CD4-positive, alpha-beta T cell treated with Interleukin-2 at 100 ng/mL for 4 hours (primary cell): ENCODE data around the gene CYB561D2.
A peak's percentile ranks its signal among the peaks of the same experiment; 100 is the strongest.

Source experiments
- DNase-seq: peaks from one replicate; pipeline ENCODE4 v3.0.0-alpha.2; 2020; ENCODE audit warnings: low spot score

CYB561D2 gene

DNA sequence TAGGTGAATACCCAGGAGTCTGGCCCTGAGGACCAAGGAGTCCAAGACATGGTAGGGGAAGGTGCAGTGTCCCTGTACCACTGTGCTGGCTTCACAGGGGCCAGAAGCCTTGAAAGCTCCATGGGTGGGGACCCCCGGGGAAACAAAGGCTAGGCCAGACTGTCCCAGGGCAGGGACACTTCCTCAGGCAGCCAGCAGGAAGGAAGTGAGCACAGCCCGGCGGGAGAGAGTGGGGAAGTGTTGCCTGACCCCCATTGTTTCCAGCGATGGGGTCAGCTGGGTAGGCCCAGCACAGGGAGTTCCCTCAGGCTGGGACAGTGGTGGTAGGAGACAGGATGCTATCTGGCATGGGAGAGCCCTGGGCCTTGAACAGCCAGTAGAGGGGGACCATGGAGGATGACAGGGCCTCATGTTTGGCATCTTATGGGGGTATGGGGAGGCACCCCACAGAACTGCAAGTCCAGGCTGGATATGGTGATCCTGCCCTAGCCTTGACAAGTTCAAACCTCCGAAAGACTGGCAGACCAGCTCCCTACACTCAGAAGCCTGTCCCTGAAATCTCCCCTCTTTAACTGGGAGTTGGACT lies 27.0 kb upstream of the CYB561D2 start:
- no peak for DNase-seq

DNA sequence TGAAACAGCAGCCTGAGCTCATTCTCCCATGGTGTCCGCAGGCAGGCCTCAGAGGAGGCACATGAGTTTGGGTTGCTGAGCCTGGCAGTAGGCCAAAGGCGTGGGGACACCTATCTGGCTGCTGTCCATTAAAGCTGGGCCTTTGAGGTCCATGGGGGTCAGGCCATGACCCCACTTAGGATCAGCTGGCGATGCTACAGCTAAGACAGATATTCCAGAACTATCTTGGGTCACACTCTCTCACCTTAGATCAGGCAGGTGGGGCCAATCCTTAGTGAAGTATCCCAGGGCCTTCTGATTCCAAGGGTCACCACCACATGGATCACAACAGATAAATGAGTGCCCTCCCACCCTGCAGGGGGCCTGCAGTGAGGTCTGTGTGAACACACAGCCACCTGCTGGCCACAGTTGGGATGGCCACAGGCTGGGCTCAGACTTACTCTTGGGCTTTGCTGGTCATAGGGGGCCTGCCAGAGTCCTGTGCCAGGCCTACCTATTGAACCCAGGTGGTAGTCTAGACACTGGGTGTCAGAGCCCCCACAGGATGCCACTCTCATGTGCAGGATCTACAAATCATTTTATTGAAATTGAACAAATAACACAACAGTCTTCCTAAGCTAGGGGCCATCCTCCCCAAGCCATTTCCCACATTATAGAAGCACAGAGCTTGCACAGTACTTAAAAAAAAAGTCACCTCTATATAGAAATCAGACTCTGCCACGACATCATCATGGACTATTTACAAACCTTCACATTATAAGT lies 26.1 kb upstream of the CYB561D2 start:
- DNase-seq = peak; percentile 64

DNA sequence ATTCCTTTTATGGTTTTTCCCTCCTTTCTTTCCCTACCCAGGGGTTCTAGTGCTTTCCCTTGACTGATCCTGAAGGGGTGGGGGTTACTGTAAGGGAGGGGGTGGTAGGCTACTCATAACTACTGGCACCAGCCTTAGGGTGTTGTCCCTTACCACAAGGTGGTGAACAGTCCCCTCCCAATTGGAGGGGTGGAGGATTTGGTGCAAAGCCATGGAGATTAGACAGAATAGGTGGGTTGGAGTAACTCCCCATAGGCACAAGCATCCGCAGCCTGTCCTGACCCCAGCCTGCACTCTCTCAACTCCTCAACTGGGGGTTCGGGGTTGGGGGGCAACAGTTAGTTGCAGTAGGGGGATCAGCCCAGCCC lies 25.6 kb upstream of the CYB561D2 start:
- no peak for DNase-seq

DNA sequence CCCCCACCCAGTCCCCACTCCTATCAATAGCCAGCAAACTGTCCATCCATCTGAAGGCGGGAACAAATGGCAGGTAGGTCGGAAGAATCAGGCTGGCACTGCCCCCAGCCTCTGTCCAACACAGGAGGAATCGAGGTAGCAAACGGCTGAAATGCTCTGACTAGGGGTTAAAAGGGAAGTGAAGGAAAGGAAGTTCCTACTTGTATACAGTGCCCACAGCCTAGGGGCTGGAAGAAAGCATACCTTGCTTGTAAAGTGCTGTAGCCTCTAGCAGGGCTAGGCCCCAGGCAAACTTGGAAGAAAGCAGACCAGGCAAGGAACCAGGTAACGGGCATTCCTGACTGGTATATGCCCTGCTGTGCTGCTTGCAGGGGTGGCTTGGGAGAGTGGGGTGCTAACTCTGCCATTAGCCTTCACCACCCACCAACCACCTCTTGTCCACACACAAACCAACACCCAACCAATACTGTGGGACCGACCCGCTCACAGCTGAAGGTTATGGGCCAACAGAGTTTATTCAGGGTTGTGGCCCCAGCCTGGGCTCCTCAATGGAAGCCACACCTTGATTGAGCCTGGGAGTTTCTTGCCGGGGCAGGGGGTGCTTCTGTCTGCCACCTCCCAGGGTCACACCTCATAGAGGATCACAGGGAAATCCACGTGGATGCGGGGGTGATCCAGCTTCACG lies 25.0 kb upstream of the CYB561D2 start:
- DNase-seq = no peak

DNA sequence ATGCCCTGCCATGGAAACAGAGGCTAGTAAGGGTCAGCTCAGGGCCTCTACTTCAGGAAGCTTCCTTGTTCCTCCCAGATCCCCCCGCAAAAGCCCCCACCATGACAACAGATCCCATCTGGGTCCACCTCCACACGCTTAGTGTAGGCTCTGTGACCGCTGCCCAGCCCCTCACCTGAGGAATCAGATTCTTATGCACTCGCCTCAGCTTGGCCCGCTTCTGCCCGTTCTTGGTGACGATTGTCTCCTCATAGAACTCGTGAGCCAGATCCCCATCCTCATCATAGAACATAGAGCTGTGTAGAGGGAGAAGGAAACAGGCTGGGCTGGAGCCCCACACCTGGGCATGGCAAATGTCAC lies 24.5 kb upstream of the CYB561D2 start:
- no peak for DNase-seq

DNA sequence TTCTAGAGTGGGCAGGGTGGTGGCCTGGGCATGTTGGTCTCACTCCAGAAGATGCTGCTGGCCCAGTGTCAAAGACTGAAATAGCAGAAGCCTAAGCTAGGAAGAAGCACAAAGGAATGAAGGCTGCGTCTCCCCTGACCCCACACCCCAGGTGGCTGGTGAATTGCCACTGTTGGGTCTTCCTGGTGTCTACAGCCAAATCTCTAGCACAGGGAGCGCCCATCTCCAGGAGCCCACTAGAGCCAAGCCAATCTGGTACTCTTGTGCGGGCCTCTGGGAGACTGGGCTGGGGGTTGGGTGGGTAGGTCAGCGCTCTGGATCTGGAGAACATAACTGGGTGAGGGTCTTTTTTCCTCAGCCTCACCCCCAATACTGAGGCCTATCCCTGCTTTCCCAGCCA lies 23.5 kb upstream of the CYB561D2 start:
- no peak for DNase-seq

DNA sequence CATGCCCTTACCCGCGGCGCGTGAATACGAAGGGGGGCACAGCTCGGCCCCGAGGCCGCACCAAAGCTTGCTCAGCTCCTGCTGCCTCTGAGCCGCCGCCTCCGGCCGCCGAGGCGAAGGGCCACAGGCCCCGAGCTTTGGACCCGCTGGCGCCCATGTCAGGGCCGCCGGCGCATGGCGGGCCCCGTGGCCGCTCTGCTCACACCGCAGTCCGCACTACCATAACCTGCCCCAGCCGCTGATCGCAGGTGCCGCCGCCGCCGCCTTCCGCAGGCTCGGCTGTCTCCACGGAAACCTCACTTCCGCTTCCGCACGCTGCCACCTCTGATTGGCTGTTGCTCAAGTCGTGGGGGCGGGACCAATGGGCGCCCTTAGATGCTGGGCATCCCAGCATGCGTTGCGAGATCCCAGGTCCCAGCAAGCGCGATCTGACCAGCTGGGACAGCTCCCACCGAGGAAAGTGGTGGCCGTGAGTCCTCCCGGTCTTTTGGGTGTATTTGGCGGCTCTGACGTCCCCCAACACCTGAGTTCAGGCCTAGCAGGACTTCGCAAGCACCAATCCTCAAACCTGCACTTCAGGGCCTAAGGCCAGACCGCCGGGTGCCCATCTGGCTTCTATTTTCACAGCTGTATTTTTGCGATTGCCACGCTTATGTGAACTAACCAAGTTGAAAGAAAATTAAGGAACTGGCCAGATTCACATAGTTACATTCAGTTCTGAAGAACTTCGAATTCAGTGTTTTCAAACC lies 22.5 kb upstream of the CYB561D2 start, which contains the start of gene TUSC2:
Gene TUSC2 (minus strand): TSS at position 281 of the 749 bp plus-strand sequence. CDS start 124 bp downstream, at position 157.
- peak; percentile 95 for DNase-seq

DNA sequence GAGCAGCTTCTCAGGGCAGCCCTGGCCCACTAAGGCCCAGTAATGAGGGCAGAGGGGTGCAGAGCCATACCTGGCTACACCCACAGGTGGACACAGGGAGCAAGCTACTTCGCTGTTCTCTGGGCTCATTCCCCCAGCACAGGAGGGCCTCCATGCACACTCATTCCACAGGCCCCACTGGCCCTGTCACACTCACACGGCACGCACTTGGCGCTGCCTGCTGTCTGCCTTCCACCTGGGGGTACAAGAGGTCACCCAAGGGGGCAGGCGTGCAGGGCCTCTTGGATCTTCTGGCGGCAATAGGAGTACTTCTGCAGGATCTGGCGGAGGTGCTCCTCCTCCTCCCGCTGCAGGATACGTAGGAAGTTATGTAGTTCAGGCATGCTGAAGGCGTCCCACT lies 20.3 kb upstream of the CYB561D2 start:
- DNase-seq = no peak

DNA sequence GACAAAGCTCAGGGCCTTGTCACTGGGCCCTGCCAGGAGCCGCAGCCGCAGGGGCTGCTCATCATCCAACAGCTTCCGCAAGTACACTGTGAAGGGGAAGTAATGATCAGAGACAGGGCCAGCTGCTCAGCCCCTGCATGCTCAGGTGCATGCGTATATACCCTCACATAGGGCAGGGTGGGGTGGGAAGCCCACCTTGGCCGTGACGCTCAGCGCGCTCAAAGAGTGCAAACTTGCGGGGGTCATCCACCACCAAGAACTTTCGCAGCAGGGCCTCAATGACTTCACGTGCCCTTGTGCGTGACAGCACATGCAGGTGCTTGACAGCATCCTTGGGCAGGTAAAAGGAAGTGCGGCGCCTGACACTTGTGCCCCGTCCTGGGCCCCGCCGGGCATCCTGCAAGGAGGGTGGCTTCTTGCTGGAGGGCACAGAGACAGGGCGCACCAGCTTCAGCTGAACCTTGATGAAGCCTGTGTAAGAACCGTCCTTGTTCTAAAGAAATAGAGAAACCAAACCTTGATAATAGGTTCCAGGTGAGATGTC lies 19.2 kb upstream of the CYB561D2 start:
- no peak for DNase-seq

DNA sequence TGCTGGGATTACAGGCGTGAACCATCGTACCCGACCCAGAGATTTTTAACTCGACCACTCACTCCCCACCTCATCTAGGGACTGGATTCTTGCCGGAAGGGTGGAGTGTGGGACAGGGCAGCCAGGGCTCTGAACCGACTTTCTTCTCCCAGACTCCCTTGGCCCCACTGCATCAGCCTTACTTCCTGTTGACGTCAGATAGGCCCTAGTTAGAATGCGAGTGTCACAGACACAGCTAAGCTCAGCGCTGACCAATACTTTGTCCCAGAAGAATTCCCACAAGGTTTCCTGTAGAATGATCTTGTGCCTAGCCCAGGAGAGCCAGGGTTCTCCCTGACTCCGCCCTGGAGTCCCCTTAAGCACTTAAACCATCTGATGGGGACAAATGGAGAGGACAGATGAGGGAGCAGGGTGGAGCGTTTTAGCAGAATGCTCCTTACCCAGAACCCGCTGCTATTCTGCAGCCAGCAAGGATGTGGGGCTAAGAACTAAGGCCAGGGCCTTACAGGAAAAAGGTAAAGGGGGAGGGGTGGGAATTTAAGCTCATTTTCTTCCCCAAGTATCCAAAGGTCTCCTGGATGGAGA lies 16.8 kb upstream of the CYB561D2 start:
- DNase-seq = no peak

DNA sequence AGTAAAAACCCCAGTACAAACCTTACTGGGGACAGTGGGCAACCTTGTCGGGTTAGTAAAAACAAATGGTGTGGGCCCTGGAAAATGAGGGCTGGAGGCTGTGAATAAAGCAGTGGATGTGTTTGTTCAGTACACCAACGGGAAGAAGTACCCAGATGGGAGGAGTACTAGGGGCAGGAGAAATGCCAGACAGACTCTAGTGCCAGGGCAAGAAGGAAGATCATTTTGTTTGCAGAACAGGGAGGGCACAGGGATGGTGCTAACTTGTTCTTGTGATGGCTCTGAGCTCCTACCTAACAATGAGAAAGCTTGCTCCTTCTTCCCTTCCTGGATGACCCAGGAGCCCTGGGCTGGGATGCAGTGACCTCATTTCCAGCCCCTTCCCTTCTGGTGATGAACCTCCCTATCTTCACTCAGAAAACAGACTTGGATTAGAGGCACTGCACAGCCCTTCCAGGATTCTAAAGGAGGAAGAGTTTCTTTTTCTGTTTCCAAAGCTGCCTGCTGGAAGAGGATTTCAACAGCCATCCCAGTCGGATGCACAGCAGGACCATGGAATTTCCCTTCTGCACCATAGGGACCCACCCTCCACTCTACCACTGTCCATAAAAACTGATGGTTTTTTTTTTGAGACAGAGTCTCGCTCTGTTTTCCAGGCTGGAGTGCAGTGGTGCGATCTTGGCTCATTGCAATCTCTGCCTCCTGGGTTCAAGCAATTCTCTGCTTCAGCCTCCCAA lies 16.2 kb upstream of the CYB561D2 start:
- no peak for DNase-seq

DNA sequence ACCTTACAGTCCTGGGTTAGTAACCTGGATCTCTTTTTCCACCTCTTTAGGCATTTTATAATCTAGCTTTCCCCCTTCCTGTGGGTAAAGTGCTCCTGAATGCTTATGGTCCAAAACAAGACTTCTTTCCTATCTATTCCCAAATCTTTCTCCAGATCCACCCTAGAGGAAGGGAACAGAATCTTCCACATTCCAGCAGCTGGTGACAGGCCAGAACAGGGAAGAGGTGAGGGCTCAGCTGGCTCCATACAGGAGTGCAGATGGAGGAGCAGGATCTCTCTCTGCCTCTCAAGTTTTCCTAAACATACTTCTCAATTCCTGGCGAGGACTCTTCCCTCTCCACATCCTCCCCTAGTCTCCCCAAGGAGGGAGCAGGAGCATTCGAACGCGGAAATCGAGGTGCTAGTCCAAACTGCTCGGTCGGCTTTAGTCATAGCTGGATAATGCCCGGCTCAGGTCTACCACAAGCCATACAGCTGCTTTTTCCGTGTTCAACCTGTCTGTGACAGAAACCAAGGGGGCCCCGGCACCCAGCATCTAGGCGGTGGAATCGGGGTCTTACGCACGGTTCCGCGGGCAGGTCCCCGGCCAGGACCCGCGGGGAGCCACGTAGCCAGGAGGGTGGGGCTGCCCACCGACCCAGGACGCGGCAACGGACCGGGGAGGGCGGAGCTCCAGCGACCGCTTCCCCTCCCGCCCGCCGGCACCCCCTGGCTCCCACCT lies 14.0 kb upstream of the CYB561D2 start:
- DNase-seq = peak; percentile 30

DNA sequence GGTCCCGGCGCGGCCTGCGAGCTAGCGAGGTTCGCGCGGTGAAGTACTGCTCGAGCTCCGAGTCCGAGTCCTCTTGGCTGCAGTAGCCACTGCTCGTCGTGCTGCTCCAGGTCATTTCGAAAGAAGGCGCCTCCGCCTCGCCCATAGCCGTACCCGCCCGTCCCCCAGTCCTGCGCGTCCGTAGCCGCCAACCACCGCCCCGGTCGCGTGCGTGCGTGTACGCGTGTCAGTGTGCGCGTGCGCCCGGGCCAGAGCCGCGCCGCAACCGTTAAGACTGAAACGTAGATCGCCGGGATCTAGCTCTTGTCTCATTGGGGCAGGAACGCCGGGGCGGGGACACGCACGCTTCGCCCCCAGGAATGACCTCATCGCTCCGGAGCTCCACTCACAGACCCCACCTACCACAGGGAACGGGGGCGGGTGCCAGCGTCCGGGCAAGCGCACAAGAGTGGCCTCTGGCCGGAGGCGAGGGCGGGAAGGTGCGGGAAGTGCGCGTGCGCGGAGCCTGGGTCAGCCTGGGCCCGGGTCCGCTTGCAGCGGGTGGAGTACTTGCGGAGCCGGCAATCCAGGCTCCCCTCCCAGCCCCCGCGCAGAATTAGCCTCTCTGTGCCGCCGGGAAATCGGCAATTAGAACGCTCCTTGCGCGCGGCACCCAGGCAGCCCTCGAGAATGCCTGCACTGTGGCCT lies 13.3 kb upstream of the CYB561D2 start:
- DNase-seq = peak; percentile 95

DNA sequence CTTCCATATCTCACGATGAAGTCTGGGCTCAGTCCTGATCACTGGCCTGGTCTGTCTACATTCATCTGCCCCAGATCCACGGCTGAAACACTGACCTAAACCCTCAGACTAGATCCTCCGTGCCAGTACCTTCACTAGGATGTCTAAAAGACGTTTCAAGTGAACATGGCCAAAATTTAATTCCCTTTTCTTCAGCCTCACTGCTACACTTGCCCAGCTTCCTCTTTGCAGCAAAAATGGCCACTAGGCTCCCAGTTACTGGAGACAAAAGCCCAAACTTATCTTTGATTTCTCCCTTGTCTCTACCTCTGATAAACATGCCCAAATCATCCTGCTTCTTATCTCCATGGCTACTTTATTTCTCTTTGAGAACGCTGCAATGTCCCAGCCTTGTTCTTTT lies 11.7 kb upstream of the CYB561D2 start:
- DNase-seq = no peak

DNA sequence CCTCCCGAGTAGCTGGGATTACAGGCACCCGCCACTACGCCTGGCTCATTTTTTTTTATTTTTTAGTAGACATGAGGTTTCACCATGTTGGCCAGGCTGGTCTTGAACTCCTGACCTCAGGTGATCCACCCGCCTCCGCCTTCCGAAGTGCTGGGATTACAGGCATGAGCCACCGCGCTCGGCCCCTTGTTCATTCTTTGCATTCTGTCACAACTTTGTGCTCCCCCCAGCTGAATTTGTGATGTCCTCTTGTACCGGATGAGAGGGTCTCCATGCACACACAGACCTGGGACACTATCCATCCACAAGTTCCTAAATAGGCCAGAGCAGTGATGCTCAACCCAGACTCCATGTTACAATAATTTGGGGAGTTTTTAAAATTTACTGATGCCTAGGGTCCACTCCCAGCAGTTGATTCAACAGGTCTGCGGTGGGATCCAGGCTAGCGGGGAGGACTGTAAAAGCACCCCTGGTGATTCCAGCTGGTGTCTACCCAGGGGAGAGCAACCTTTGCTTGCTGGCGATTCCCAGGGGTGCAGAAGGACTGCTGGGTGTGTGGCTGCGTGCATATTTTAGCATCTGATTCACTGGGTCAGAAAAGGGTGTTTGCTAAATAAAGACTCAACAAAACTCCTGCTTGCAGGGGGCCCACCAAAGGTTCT lies 11.0 kb upstream of the CYB561D2 start:
- DNase-seq = no peak

DNA sequence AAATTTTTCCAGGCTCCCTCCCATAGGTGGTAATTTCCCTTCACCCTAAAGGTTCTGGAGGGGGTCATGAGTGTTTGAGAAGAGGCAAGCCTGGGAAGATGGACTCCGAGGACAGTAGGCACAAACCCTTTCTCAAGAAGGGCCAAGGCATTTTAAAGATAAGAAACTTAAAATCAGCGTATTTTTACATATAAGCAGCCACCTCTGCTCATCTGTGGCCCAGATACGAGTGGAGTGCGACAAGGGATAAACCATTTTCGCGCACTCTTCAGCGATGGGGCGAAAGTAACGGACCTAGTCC lies 10.6 kb upstream of the CYB561D2 start:
- DNase-seq = no peak

DNA sequence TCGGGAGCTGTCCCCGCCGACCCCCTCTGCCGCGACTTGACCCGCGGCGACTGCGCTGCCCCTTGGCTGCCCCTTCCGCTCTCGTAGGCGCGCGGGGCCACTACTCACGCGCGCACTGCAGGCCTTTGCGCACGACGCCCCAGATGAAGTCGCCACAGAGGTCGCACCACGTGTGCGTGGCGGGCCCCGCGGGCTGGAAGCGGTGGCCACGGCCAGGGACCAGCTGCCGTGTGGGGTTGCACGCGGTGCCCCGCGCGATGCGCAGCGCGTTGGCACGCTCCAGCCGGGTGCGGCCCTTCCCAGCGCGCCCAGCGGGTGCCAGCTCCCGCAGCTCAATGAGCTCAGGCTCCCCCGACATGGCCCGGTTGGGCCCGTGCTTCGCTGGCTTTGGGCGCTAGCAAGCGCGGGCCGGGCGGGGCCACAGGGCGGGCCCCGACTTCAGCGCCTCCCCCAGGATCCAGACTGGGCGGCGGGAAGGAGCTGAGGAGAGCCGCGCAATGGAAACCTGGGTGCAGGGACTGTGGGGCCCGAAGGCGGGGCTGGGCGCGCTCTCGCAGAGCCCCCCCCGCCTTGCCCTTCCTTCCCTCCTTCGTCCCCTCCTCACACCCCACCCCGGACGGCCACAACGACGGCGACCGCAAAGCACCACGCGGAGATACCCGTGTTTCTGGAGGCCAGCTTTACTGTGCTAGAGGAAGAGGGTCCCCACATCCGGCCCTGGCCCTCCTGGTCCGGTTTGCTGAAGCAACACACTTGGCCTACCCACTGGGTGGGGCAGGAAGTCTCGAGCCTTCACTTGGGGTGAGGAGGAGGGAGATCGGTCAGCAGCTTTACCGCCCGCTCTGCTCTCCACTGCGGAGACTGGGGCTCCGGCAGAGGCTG lies 10.0 kb upstream of the CYB561D2 start, which contains the start of gene RASSF1:
Gene RASSF1 (minus strand): TSS at position 389 of the 882 bp plus-strand sequence. CDS start 31 bp downstream, at position 358.
- DNase-seq = peak; percentile 51

DNA sequence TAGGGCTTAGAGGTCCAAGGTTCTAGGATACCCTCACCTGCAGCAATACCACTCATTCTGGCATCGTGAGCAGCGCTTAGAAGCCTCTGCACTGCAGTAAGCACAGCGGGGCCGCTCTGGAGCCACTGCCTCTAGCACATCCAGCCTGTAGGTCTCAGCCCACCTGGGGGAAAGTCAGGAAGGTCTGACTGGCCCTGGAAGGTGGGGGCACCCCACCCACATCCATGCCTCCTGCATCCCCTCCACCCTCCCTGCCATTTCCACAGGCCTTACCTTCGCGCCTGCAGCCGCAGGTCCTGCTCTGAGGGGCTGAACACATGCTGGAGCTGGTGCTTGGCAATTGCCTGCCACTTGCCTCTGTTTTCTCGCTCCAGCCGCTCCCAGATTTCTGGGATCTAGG lies 9.1 kb upstream of the CYB561D2 start:
- no peak for DNase-seq
